ENCODE data around the gene PSMB8.

PSMB8 gene

GRCh38 chr6:32852018-32852843, 8.4 kb upstream of the PSMB8 start:
- TF ChIP-seq GATA1 (IDR thresholded peaks at IDR 0.05; ENCODE audit: low read depth, low read length) (no peak), POLR2A (IDR thresholded peaks at IDR 0.05; ENCODE audit: low read length) (no peak)
- no peak for DNase-seq

GRCh38 chr6:32851025-32851424, 7.2 kb upstream of the PSMB8 start:
- no peak for DNase-seq
- no peak for TF ChIP-seq GATA1 (IDR thresholded peaks at IDR 0.05; ENCODE audit: low read depth, low read length)
- TF ChIP-seq POLR2A (IDR thresholded peaks at IDR 0.05; ENCODE audit: low read length): no peak

- TF ChIP-seq POLR2A (IDR thresholded peaks at IDR 0.05; ENCODE audit: low read length) (no peak), GATA1 (IDR thresholded peaks at IDR 0.05; ENCODE audit: low read depth, low read length) (no peak)
- no peak for DNase-seq
Measured at GRCh38 chr6:32849126-32849525, 5.3 kb upstream of the PSMB8 start.

- no peak for DNase-seq
- TF ChIP-seq GATA1 (IDR thresholded peaks at IDR 0.05; ENCODE audit: low read depth, low read length) (no peak), POLR2A (IDR thresholded peaks at IDR 0.05; ENCODE audit: low read length) (no peak)
Measured at GRCh38 chr6:32847795-32848194, 3.9 kb upstream of the PSMB8 start.

GRCh38 chr6:32847004-32847403, 3.2 kb upstream of the PSMB8 start:
- DNase-seq: no peak
- TF ChIP-seq POLR2A (IDR thresholded peaks at IDR 0.05; ENCODE audit: low read length) (no peak), GATA1 (IDR thresholded peaks at IDR 0.05; ENCODE audit: low read depth, low read length) (no peak)

GRCh38 chr6:32845384-32845884, 1.6 kb upstream of the PSMB8 start:
- no peak for DNase-seq

GRCh38 chr6:32844839-32845383, 1.1 kb upstream of the PSMB8 start:
- DNase-seq: no peak
- TF ChIP-seq POLR2A (IDR thresholded peaks at IDR 0.05; ENCODE audit: low read length) (no peak), GATA1 (IDR thresholded peaks at IDR 0.05; ENCODE audit: low read depth, low read length) (no peak)

More at GRCh38 chr6:32845384-32845884, 1.6 kb upstream of the PSMB8 start:
- no peak for TF ChIP-seq GATA1 (IDR thresholded peaks at IDR 0.05; ENCODE audit: low read depth, low read length)
- TF ChIP-seq POLR2A (IDR thresholded peaks at IDR 0.05; ENCODE audit: low read length): no peak

GRCh38 chr6:32843331-32843978, 392 bp downstream of the PSMB8 start:
- DNase-seq: peak in 1 of 2 experiments; percentile 32
- TF ChIP-seq GATA1 (IDR thresholded peaks at IDR 0.05; ENCODE audit: low read depth, low read length) (no peak), POLR2A (IDR thresholded peaks at IDR 0.05; ENCODE audit: low read length) (no peak)

GRCh38 chr6:32842690-32843089, 1.2 kb downstream of the PSMB8 start:
- TF ChIP-seq POLR2A (IDR thresholded peaks at IDR 0.05; ENCODE audit: low read length) (no peak), GATA1 (IDR thresholded peaks at IDR 0.05; ENCODE audit: low read depth, low read length) (no peak)
- peak in 1 of 2 experiments; percentile 24 for DNase-seq

GRCh38 chr6:32842021-32842650, 1.7 kb downstream of the PSMB8 start:
- no peak for DNase-seq
- TF ChIP-seq POLR2A (IDR thresholded peaks at IDR 0.05; ENCODE audit: low read length) (no peak), GATA1 (IDR thresholded peaks at IDR 0.05; ENCODE audit: low read depth, low read length) (no peak)

GRCh38 chr6:32840604-32841246, 3.1 kb downstream of the PSMB8 start:
- no peak for DNase-seq
- no peak for TF ChIP-seq POLR2A (IDR thresholded peaks at IDR 0.05; ENCODE audit: low read length)
- no peak for TF ChIP-seq GATA1 (IDR thresholded peaks at IDR 0.05; ENCODE audit: low read depth, low read length)

- DNase-seq: no peak
- TF ChIP-seq POLR2A (IDR thresholded peaks at IDR 0.05; ENCODE audit: low read length) (no peak), GATA1 (IDR thresholded peaks at IDR 0.05; ENCODE audit: low read depth, low read length) (no peak)
Measured at GRCh38 chr6:32839356-32839755, 4.5 kb downstream of the PSMB8 start.

Measured in erythroblast (primary cell).